Activated CD4-positive, alpha-beta T cell treated with anti-CD3 and anti-CD28 coated beads for 36 hours (primary cell): ENCODE data around the gene POLDIP3. TPM values are rescaled to one million over a fixed set of nuclear protein-coding genes. Genes with fewer than 3 reads are reported as not detected.

Experiments
- ATAC-seq: fragments of 200-7000 bp; cut with Tn5 transposase; one replicate; pipeline ENCODE4 v1.10.0; 2021; ENCODE audit warnings: mild to moderate bottlenecking, moderate library complexity
- CTCF ChIA-PET: fragments of 350-600 bp; sonication (Branson Sonifier 250); formaldehyde crosslinking; loops from one replicate; lab custom pipeline; 2021; ENCODE audit warnings: antibody characterized with exemption; lab: Charles Lee
- POLR2A ChIA-PET: fragments of 350-600 bp; sonication (Branson Sonifier 250); formaldehyde crosslinking; loops from one replicate; lab custom pipeline; 2021; ENCODE audit warnings: antibody characterized with exemption, inconsistent platforms; lab: Charles Lee
- DNase-seq: peaks from one replicate; pipeline ENCODE4 v3.0.0-alpha.2; 2020
- H3K27ac Mint-ChIP-seq: one replicate; pipeline ENCODE4 v1.8.0; 2021; ENCODE audit warnings: mixed read lengths
- H3K27me3 Mint-ChIP-seq: one replicate; pipeline ENCODE4 v1.8.0; 2021; ENCODE audit warnings: mixed read lengths
- H3K36me3 Mint-ChIP-seq: one replicate; pipeline ENCODE4 v1.8.0; 2021; ENCODE audit warnings: low read depth, mixed read lengths
- H3K4me1 Mint-ChIP-seq: one replicate; pipeline ENCODE4 v1.8.0; 2021; ENCODE audit warnings: mixed read lengths
- H3K4me3 Mint-ChIP-seq: one replicate; pipeline ENCODE4 v1.8.0; 2021; ENCODE audit warnings: mild to moderate bottlenecking, moderate library complexity, mixed read lengths
- H3K9me3 Mint-ChIP-seq: one replicate; pipeline ENCODE4 v1.8.0; 2021; ENCODE audit warnings: low read depth, mixed read lengths
- intact Hi-C, 2 experiments: fragments of 100-400 bp; cut with DNase I in 1 of 2; cut with micrococcal nuclease in 1 of 2; formaldehyde crosslinking; loops; one replicate each; pipeline versions ENCODE4 v1.14.2 to v1.15.1; 2022 to 2024; cut with DNase I, micrococcal nuclease
- total RNA-seq, 2 experiments: library from RNA; stranded (reverse); gene quantifications; one replicate each; pipeline ENCODE4 v1.2.3, GENCODE V29; 2021

POLDIP3 gene
- total RNA-seq, 2 experiments from 2014 or later = 77.6 to 88.6 TPM

- Mint-ChIP-seq H3K9me3 (no peaks in the 10 kb centered on the region), H3K4me3 (no peak overlapping the region), H3K27me3 (no peaks in the 10 kb centered on the region), H3K4me1 (no peaks in the 10 kb centered on the region), H3K36me3 (peaks cover 9% of the 10 kb centered on the region), H3K27ac (no peak overlapping the region)
- ATAC-seq (no peak), DNase-seq (no peak)
- ChIA-PET POLR2A (interaction anchor here (0.6 to 2.1 kb wide), 2 partner anchors 12 to 542 kb away, joined by 5 to 14 read pairs; partner anchors contain the start of gene POLDIP3), CTCF (interaction anchor here (0.6 to 1.3 kb wide), 2 partner anchors 193 to 222 kb away, joined by 3 to 6 read pairs; no protein-coding TSS in a partner anchor)
- intact Hi-C loops = no loop called here
Measured at GRCh38 chr22:42626951-42627625, 12.4 kb upstream of the POLDIP3 start.

- H3K9me3 Mint-ChIP-seq = no peaks in the 10 kb centered on the region
Measured at GRCh38 chr22:42626431-42626830, 11.7 kb upstream of the POLDIP3 start.

DNA sequence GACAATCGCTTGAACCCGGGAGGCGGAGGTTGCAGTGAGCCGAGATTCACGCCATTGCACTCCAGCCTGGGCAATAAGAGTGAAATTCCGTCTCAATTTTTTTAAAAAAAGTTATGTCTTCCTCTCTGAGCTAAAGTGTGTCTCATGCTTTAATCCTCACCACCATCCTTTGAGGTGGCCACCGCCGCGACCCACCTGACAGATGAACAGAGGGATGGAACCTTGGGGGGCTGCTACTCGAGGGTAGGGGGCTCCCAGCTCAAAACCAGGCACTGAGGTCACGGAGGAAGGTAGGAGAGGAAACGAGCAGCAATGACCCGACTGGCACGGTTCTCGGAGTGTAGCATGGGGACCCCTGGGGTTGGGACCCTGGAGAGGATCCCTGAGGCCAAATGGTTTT is 10.7 kb upstream of the POLDIP3 start:
- Mint-ChIP-seq H3K4me1 (no peaks in the 10 kb centered on the region), H3K36me3 (peaks cover 9% of the 10 kb centered on the region), H3K27me3 (no peaks in the 10 kb centered on the region), H3K9me3 (no peaks in the 10 kb centered on the region), H3K4me3 (no peak overlapping the region), H3K27ac (no peak overlapping the region)
- CTCF ChIA-PET = interaction anchor here (1.2 to 1.5 kb wide), 2 partner anchors 11 to 14 kb away, joined by 3 to 5 read pairs; no protein-coding TSS in a partner anchor
- intact Hi-C loops = no loop called here
- no peak for DNase-seq
- ATAC-seq = no peak
- POLR2A ChIA-PET = interaction anchor here (2.1 to 2.6 kb wide), 2 partner anchors 10 kb away, joined by 13 to 14 read pairs; partner anchors contain the start of gene POLDIP3

More at GRCh38 chr22:42626431-42626830, 11.7 kb upstream of the POLDIP3 start:
- no peak for DNase-seq
- peaks cover 9% of the 10 kb centered on the region for H3K36me3 Mint-ChIP-seq
- ATAC-seq = no peak
- intact Hi-C loops = no loop called here
- no peaks in the 10 kb centered on the region for H3K27me3 Mint-ChIP-seq
- H3K27ac Mint-ChIP-seq = no peak overlapping the region
- no peaks in the 10 kb centered on the region for H3K4me1 Mint-ChIP-seq
- ChIA-PET POLR2A (interaction anchor here (0.6 to 2.1 kb wide), 2 partner anchors 11 to 542 kb away, joined by 5 to 14 read pairs; partner anchors contain the start of gene POLDIP3), CTCF (interaction anchor here (0.6 to 1.3 kb wide), 2 partner anchors 194 to 222 kb away, joined by 3 to 6 read pairs; no protein-coding TSS in a partner anchor)
- H3K4me3 Mint-ChIP-seq = no peak overlapping the region

DNA sequence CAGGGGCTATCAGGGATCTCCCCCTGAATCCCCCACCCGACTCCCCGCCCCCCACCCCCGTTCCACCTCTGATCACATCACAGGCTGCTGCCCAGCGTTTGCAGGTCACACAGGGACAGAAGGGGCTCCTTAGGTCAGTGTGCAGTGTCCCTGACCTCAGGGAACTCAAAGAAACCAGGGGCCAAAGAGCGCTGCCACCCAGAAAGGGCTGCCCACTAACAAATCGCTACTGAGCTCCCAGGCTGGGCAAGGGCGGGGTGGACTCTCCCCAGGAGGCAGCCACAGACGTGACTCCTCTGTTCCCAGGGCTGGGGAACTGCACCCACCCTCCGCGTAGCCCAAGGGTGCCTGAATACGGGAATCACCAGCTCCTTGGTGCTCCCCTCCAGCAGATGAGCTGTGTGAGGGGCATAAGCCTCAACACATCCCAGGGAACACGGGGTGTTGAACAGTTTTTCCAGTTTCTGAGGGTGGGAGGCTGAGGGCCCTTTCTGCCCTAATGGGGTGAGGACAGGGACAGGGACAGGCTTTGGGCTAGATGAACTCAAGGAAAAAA is 9.9 kb upstream of the POLDIP3 start:
- POLR2A ChIA-PET = interaction anchor here (2.6 kb wide), 1 partner anchor 9 kb away, joined by 13 read pairs; the partner anchor contains the start of gene POLDIP3
- peaks cover 9% of the 10 kb centered on the region for H3K36me3 Mint-ChIP-seq
- ATAC-seq (no peak), DNase-seq (no peak)
- H3K9me3 Mint-ChIP-seq = no peaks in the 10 kb centered on the region
- H3K27me3 Mint-ChIP-seq = no peaks in the 10 kb centered on the region
- no peak overlapping the region for H3K27ac Mint-ChIP-seq
- intact Hi-C loops = no loop called here
- no peaks in the 10 kb centered on the region for H3K4me1 Mint-ChIP-seq
- H3K4me3 Mint-ChIP-seq = no peak overlapping the region
- CTCF ChIA-PET = interaction anchor here (1.2 to 1.5 kb wide), 2 partner anchors 12 to 13 kb away, joined by 3 to 5 read pairs; no protein-coding TSS in a partner anchor

GRCh38 chr22:42623756-42624441 is 9.2 kb upstream of the POLDIP3 start:
- Mint-ChIP-seq H3K4me3 (no peak overlapping the region), H3K9me3 (no peaks in the 10 kb centered on the region), H3K27me3 (no peaks in the 10 kb centered on the region), H3K27ac (no peak overlapping the region), H3K36me3 (peaks cover 9% of the 10 kb centered on the region), H3K4me1 (no peaks in the 10 kb centered on the region)
- ChIA-PET CTCF (interaction anchor here (1.5 kb wide), 1 partner anchor 13 kb away, joined by 5 read pairs; no protein-coding TSS in a partner anchor), POLR2A (interaction anchor here (2.6 kb wide), 1 partner anchor 8 kb away, joined by 13 read pairs; the partner anchor contains the start of gene POLDIP3)
- DNase-seq (no peak), ATAC-seq (no peak)
- intact Hi-C loops = no loop called here

DNA sequence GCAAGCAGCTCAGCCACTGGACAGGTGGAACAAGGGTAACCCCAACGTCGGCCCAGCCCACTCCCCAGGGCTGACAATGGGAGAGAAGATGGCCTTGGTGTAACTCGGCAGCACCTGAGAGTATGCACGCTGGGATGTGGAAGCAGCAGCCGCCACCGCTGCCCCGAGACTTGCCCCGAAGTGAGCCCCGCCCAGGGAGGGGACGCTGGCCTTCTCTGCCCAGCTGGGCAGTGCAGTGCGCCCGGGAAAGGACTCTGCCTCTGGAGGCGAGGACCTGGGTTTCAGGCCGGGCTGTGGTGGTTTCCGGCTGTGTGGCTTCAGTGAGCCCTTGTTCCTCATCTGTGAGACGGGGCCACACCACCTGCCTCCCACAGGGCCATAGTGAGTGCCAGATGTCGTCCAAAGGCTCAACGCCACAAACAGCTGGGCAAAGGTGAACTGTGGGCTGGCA is 8.6 kb upstream of the POLDIP3 start:
- DNase-seq = no peak
- H3K36me3 Mint-ChIP-seq = peaks cover 4% of the 10 kb centered on the region
- intact Hi-C loops = no loop called here
- no peaks in the 10 kb centered on the region for H3K27me3 Mint-ChIP-seq
- ChIA-PET POLR2A (interaction anchor here (2.6 kb wide), 1 partner anchor 8 kb away, joined by 13 read pairs; the partner anchor contains the start of gene POLDIP3), CTCF (interaction anchor here (0.7 to 1.5 kb wide), 2 partner anchors 20 to 280 kb away, joined by 3 to 5 read pairs; no protein-coding TSS in a partner anchor)
- H3K4me1 Mint-ChIP-seq = no peaks in the 10 kb centered on the region
- no peak overlapping the region for H3K4me3 Mint-ChIP-seq
- no peak for ATAC-seq
- H3K9me3 Mint-ChIP-seq = no peaks in the 10 kb centered on the region
- no peak overlapping the region for H3K27ac Mint-ChIP-seq

DNA sequence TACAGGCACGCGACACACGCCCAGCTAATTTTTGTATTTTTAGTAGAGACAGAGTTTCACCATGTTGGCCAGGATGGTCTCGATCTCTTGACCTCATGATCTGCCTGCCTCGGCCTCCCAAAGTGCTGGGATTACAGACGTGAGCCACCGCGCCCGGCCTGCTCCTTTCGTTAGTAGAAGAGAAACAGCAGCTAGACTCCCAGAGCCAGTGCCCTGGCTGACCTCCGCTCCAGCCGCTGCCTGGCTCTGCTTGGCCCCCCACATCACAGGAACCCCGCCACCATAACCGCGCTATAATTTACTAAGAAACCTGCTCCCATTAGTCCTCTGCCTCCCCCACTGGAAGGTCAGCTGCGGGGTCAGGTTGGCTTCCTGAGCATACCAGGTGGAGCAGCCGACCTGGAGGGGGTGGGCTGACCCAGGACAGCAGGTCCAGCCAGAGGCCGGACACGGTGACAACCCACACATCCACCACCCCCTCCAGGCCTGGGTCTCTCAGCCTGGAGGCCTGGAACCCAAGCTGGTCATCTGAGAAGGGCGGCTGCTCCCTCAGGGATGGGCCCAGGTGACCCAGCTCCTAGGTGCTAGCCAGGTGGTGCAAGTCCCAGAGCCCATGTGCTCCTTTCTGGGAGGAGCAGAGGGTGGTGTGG is 7.5 kb upstream of the POLDIP3 start:
- intact Hi-C loops = no loop called here
- ChIA-PET CTCF (interaction anchor here (0.7 to 1.5 kb wide), 6 partner anchors 15 to 281 kb away, joined by 3 to 6 read pairs (median 4); no protein-coding TSS in a partner anchor), POLR2A (no interaction called here)
- DNase-seq = no peak
- H3K27ac Mint-ChIP-seq = no peak overlapping the region
- H3K27me3 Mint-ChIP-seq = no peaks in the 10 kb centered on the region
- no peaks in the 10 kb centered on the region for H3K9me3 Mint-ChIP-seq
- no peak for ATAC-seq
- peaks cover 4% of the 10 kb centered on the region for H3K4me1 Mint-ChIP-seq
- peaks cover 4% of the 10 kb centered on the region for H3K36me3 Mint-ChIP-seq
- H3K4me3 Mint-ChIP-seq = no peak overlapping the region

DNA sequence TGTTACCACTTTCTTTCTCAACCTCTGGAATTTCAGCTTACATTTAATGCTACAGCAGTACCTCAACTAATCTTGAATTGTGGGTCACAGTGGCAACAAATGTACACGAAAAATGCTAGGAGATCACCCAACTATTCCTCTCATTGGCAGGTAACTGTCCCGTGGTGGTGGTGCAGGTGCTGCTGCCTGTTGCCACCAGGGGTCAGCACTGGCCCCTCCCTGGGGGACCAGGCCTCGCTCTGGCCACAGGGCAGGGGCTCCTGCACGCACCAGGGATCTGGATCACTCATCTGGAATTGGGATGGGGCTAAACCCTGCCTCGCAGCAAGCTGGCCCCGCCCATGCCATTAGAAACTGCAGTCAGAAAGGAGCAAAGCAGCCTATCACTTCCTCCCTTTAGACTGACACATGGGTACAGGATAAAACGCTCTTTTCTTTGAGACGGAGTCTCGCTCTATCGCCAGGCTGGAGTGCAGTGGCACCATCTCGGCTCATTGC is 6.9 kb upstream of the POLDIP3 start:
- no peaks in the 10 kb centered on the region for H3K27me3 Mint-ChIP-seq
- ATAC-seq (peak; percentile 88), DNase-seq (peak; percentile 78)
- peaks cover 4% of the 10 kb centered on the region for H3K36me3 Mint-ChIP-seq
- intact Hi-C loops = loop anchor here in 1 of 2 experiments (1.0 kb wide), 1 partner anchor 198 kb away; no protein-coding TSS in a partner anchor
- H3K4me1 Mint-ChIP-seq = peaks cover 4% of the 10 kb centered on the region
- CTCF ChIA-PET = interaction anchor here (0.7 to 1.5 kb wide), 13 partner anchors 10 to 671 kb away, joined by 3 to 6 read pairs (median 4); partner anchors contain the start of genes ATP5MGL and CYB5R3
- H3K27ac Mint-ChIP-seq = no peak overlapping the region
- H3K4me3 Mint-ChIP-seq = no peak overlapping the region
- POLR2A ChIA-PET = interaction anchor here (0.7 kb wide), 1 partner anchor 71 kb away, joined by 3 read pairs; no protein-coding TSS in a partner anchor
- H3K9me3 Mint-ChIP-seq = no peaks in the 10 kb centered on the region

GRCh38 chr22:42620084-42620483 is 5.4 kb upstream of the POLDIP3 start:
- Mint-ChIP-seq H3K4me1 (peaks cover 12% of the 10 kb centered on the region), H3K4me3 (no peak overlapping the region), H3K36me3 (peaks cover 2% of the 10 kb centered on the region), H3K27me3 (no peaks in the 10 kb centered on the region), H3K9me3 (no peaks in the 10 kb centered on the region), H3K27ac (no peak overlapping the region)
- intact Hi-C loops = no loop called here
- ChIA-PET CTCF (interaction anchor here (0.6 to 0.7 kb wide), 2 partner anchors 23 to 72 kb away, joined by 3 to 5 read pairs; no protein-coding TSS in a partner anchor), POLR2A (no interaction called here)
- ATAC-seq (no peak), DNase-seq (no peak)
